Stimulated activated CD8-positive, alpha-beta memory T cell treated with anti-CD3 and anti-CD28 coated beads, Interleukin-15, amount 100 ng/mL, for 24 hours (primary cell): Measurements from ENCODE around the gene TMEM139.
A peak's percentile ranks its signal among the peaks of the same experiment; 100 is the strongest.
"Not testable (repeated sequence)": the region's sequence is repeated elsewhere in the genome, so short reads cannot be mapped to it uniquely, and the experiment has no call there.

Experiments used
- DNase-seq: peaks from one replicate; pipeline ENCODE4 v3.0.0-alpha.2; 2020; ENCODE audit warnings: low read depth

Gene TMEM139

GRCh38 chr7:143289421-143289820 is 4.7 kb downstream of the TMEM139 start:
- DNase-seq: no peak

DNA sequence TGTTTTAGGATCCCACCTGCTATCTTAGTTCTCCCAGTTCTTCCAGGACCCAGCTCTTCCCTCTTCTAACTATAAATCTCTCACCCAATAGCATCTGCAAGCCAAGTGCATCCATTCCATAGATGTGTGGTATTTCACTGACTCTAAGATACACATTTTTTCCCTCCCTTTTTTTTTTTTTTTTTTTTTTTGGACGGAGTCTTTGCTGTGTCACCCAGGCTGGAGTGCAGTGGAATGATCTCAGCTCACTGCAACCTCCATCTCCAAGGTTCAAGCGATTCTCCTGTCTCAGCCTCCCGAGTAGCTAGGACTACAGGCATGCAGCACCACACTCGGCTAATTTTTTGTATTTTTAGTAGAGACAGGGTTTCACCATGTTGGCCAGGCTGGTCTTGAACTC is 5.1 kb downstream of the TMEM139 start:
- DNase-seq: not testable (repeated sequence)

DNA sequence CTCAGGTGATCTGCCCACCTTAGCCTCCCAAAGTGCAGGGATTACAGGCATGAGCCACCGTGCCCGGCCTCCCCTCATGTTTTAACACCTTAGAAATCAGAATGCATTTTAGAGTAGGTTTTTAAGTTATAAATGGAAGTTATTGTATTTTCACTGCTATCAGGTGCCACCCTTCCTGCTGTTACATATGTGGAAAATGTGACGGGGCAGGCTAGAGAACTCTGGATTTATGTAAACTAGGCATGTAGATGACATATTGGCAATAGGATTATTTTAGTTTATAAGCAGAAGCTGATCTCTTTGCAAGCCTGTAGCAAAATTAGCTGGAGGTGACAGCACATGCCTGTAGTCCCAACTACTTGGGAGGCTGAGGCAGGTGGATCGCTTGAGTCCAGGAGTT is 5.5 kb downstream of the TMEM139 start:
- no peak for DNase-seq

DNA sequence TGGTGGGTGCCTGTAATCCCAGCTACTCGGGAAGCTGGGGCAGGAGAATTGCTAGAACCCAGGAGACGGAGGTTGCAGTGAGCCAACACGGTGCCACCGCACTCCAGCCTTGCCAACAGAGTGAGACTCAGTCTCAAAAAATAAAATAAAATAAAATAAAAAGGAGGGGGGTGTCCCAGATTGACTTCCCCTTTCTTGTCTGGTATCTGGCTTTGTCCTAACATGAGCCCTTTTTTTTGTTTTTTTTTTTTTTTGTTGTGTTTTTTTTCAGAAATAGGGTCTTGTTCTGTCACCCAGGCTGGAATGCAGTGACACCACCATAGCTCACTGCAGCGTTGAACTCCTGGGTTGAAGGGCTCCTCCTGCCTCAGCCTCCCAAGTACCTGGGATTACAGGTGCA is 8.1 kb downstream of the TMEM139 start:
- no peak for DNase-seq

DNA sequence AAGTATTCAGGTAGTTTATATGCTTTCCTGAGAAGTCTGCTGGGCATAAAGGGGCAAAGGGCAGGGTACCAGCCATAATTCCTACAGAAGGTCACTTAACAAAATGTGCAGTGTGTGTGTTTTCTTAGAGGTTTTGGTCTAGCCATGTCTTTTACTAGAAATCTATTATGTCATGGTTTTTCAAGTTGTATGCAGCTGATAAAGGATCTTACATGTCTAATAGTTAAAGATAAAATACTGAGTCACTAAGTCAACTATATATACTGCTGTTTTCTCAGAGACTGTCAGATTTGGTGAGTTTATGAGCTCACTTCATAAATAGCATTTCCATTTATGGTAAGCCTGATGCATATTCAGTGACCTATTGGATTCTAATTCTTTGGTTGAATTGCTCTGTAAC is 11.1 kb downstream of the TMEM139 start:
- no peak for DNase-seq

DNA sequence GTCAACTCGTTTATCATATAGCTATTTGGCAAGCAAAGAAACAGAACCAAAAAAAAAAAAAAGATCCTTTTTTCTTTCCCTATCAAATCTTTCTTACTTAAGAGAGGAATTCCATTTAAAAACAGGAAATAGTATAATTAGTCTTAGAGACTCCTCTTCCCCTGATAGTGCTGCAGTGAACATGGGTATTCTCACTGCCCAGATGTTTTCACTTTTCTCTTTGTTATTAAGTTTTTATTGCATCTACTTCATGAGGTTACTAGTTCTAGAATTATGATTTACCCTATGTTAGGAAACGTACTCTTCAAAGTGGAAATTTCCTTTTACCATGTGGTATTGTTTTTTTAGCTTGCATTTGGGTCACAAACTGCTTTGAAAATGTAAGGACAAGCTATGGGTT is 11.9 kb downstream of the TMEM139 start:
- DNase-seq: no peak

GRCh38 chr7:143299346-143299745 is 14.6 kb downstream of the TMEM139 start:
- DNase-seq: no peak

DNA sequence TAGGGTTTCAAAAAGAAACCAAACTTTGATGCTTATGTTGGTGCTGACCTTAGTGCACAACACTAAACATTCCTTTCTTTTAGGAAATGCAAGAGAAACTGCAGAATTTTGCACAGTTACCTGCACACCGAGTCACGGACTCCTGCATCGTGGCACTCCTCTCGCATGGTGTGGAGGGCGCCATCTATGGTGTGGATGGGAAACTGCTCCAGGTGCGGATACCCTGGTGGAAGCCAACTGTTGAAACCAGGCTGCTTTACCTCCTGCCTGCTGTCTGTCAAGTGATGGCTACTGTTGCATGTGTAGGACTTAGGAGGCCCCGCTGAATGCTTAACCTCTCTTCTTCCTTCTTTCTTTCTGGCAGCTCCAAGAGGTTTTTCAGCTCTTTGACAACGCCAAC is 15.1 kb downstream of the TMEM139 start:
- no peak for DNase-seq

DNA sequence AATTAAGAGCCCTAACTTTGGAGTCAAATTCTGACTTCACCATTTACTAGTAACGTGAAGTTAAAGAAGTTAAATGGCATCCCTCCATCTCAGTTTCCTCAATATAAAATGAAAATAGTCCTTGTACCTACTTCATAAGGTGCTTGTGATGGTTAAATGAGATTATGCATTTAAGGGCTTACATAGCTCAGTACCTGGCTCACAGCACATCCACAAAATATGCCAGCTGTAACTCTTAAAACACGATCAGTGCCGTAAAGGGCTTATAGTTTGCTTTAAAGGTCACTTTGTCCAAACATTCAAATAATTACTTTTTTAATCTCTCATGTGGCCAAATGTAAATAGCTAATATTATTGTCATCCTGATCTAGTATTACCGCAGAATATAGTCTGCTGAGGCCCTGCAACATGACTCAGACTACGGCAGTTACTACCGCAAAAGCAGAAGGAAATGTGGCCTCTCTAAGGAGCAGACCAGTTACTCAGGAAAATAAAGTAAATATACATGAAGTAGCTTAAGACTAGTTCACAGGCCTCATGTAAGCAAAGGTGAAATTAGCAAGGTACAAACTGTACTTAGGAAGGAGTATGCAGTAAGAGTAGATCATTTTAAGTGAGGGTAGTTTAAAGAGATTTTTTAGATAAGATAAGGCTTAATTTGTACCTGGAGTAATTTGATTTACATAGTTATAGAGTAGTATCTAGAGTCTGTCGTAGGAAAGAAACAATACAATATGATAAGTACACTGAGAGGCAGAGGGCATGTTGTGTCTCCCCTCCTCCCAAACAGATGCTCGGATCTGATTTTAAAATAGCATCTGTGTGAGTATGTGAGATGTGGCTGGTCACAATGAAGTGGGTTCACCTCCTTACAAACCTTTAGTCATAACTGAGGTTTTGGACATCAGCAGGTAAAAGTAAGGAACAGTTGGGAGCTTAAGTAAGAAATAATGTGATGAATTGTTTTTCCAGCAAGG is 16.5 kb downstream of the TMEM139 start:
- DNase-seq: no peak

DNA sequence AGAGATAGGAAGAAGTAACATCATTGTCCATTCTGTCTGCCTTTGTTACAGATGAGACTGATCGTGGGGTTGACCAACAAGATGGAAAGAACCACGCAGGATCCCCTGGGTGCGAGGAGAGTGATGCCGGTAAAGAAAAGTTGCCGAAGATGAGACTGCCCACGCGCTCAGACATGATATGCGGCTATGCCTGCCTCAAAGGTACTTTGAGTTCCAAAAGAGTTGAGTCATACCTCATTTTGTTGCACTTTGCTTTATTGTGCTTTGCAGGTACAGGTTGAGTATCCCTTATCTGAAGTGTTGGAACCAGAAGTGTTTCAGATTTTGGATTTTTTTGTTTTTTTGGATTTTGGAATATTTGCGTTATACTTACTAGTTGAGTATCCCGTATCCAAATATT is 19.0 kb downstream of the TMEM139 start:
- no peak for DNase-seq

DNA sequence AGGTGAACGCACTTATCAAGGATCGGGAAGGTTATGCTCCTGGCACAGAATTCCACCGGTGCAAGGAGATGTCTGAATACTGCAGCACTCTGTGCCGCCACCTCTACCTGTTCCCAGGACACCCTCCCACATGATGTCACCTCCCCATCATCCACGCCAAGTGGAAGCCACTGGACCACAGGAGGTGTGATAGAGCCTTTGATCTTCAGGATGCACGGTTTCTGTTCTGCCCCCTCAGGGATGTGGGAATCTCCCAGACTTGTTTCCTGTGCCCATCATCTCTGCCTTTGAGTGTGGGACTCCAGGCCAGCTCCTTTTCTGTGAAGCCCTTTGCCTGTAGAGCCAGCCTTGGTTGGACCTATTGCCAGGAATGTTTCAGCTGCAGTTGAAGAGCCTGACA is 20.2 kb downstream of the TMEM139 start:
- DNase-seq: no peak

DNA sequence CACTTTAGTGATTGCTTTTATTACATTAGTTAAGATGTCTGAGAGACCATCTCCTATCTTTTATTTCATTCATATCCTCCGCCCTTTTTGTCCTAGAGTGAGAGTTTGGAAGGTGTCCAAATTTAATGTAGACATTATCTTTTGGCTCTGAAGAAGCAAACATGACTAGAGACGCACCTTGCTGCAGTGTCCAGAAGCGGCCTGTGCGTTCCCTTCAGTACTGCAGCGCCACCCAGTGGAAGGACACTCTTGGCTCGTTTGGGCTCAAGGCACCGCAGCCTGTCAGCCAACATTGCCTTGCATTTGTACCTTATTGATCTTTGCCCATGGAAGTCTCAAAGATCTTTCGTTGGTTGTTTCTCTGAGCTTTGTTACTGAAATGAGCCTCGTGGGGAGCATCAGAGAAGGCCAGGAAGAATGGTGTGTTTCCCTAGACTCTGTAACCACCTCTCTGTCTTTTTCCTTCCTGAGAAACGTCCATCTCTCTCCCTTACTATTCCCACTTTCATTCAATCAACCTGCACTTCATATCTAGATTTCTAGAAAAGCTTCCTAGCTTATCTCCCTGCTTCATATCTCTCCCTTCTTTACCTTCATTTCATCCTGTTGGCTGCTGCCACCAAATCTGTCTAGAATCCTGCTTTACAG is 20.8 kb downstream of the TMEM139 start:
- DNase-seq: peak; percentile 34

DNA sequence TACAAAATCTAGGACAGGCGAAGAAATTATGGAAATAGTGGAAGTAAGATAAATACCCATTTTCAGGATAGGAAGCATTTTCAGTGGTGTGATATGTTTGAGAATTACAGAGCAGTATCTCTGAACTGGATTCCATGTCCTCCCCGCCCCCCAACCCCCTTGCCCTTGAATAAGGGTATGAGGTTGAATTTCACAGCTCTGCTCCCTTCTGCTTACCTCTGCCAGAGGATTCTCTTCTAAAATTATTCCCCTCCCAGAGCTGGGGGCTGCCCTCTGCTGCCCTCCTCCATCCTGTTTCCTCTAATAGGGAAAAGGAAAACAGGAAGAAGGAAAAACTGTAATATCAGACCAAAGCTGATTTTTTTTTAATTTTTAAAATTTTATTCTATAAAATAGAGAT is 23.9 kb downstream of the TMEM139 start:
- no peak for DNase-seq

GRCh38 chr7:143314127-143314526 is 29.4 kb downstream of the TMEM139 start:
- DNase-seq: no peak

DNA sequence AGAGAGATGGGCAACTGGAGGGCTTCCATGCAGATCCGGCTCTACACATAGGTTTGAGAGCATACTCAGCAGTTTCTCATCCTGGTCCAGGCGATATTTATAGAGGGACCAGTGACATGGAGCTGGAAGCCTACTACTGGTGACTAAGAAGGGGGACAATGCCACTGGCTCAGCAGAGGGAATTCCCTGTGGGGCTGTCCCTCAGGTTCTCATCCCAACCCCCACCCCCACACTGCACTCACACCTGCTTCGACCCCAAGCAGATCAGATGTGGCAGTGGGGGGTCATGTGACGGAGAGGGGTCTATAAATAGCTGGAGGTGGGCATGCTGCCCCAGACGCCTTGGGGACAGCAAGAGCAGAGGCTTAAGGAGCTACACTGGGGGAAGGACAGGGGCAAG is 31.0 kb downstream of the TMEM139 start, which contains the start of gene CLCN1:
Gene CLCN1 (plus strand): TSS at position 336 of the 400 bp plus-strand sequence. CDS start 102 bp downstream, outside the sequence.
- DNase-seq: no peak

DNA sequence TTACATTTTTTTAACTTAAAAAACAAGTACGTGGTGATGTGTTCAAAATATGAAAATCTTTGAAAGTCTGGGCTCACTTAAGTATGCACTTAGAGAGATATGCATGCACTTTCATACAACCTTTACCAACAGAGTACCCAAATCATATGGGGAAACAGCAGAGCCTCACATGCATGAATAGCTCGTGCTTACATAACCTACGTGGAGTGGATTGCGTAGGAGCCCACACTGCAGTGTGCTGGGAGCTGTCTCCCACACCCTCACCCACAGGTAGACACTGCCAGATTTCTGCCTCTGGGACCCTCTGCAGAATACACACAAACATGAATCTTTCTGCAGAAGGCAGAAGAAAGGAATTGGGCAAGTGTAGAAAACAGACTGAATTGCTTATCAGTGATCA is 31.7 kb downstream of the TMEM139 start:
- DNase-seq: no peak

GRCh38 chr7:143318661-143319060 is 33.9 kb downstream of the TMEM139 start:
- no peak for DNase-seq

DNA sequence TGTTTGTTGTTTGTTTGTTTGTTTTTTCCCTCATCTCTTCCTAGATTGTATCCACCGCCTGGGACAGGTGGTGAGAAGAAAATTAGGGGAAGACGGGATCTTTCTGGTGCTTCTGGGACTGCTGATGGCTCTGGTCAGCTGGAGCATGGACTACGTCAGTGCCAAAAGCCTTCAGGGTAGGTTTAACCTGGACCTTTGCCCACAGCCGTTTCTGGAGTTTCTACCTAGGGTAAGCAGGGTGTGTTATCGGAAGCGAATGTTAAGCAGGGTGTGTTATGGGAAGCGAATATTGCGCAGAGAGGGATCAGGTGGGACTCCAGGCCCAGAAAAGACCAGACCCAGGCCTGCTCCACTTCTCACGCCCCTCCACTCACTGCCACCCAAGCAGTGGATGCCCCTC is 35.9 kb downstream of the TMEM139 start:
- no peak for DNase-seq

GRCh38 chr7:143321242-143321641 is 36.5 kb downstream of the TMEM139 start:
- DNase-seq: no peak

DNA sequence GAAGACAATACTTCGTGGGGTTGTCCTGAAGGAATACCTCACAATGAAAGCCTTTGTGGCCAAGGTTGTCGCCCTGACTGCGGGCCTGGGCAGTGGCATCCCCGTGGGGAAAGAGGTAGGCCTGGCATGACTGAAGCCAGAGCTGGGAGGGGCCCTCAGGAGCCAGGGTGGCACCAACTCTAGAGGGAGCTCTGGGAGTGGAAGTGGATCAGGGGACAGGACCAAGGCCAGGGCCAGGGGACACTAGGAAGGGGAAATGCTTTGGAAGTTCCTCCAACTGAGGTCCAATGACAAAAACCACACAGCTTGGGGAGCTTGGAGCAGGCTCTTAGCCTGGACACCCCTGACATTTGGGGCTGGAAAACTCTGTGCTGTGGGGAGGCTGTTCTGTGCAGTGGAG is 37.0 kb downstream of the TMEM139 start:
- no peak for DNase-seq

DNA sequence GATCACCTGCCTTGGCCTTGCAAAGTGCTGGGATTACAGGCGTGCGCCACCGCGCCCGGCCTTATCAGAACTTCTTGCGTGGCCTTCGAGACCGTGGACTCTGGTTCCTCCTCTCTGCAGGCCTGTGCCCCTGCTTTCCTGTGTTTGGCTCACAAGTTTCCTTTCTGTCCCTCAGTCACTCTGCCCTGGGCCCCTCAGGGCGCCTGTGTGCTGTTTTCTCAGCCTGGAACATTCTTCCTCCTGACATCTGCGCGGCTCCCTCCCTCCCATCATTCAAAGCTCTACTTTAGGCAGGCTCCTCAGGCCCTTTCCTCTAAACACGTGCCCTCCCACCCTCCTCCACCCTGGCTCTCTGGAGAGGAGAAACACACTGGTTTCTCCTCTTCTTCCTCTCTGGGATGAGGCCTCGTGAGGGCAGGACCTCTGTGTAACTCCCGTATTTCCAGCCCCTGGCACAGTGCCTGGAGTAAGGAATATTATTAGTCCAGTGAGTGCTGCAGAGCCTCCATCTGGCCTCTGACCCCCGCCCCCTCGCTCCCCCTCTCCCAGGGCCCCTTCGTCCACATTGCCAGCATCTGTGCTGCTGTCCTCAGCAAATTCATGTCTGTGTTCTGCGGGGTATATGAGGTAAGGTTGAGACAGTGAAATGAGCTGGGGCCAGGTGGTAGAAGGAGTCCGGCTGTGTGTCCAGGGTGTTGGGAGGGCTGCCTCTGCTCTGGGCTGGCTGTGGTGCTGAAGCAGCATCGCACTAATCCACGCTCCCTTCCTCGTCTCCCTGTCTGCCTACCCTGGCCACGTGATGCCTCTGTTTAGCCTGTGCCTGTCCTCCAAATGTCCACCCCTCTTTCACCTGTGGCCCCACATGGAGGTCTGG is 38.2 kb downstream of the TMEM139 start:
- DNase-seq: no peak

- no peak for DNase-seq
These were observed 38.9 kb downstream of the TMEM139 start for GRCh38 chr7:143323653-143324052.
